ENCODE results near the gene CDK19. TPM values are rescaled to one million over a fixed set of nuclear protein-coding genes. Genes with fewer than 3 reads are reported as not detected.

CDK19 gene
- total and polyA plus RNA-seq, 2 of the 13 experiments (the other 11 are each of a cell fraction or from before 2014, with no cell fraction given), result 13.4 to 27.0 TPM

DNA sequence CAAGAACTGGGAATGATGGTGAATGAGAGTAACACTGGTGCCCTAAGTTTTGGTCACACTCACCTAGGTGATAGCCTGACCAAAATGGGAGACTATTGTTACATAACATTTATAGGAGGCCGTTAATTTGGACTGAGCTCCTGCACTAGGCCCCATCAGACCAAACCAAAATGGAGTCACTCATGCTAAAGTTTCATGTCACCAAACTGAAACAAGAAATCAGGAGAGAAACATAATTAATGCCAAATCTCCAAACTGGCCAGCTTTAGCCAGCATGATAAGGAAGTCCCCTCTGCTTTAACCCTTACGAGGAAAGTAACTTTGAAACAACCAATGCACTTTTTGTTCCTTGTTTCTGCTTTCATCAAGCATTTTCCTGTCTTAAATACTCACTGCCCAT lies 227.9 kb downstream of the CDK19 start:
- H3K4me2 ChIP-seq (ENCODE audit: low read depth, low read length), result no peak overlapping the region
- intact Hi-C loops (cut with micrococcal nuclease; ENCODE audit: unreplicated experiment), result no loop called here
- in situ Hi-C loops (cut with HindIII; ENCODE audit: extremely low pct_ligation_motif_present, low pct_unique_long_range_greater_than_20kb), result no loop called here
- WGBS (ENCODE audit: low lambda C conversion rate), result 75% methylated on average over 2 of the region's 2 CpGs
- no peaks in the 10 kb centered on the region for H3K79me2 ChIP-seq (ENCODE audit: insufficient read depth, low read length)
- H2AFZ ChIP-seq (ENCODE audit: low read length), result no peak overlapping the region
- no TSS peak for BruUV-seq (replicated peaks)
- ATAC-seq (no peak), DNase-seq (ENCODE audit: low spot score) (no peak), FAIRE-seq (no peak)
- CTCF ChIA-PET (ENCODE audit: low intra/inter-chr PET ratio, low total read pairs), result no interaction called here
- no peaks in the 10 kb centered on the region for H3K27me3 ChIP-seq (ENCODE audit: control insufficient read depth in 1 of 2, insufficient read depth in 2 of 2, low read length in 2 of 2)
- POLR2A ChIA-PET, result no interaction called here
- no peak overlapping the region for H3K4me3 ChIP-seq (replicated peaks in 1 of 3; ENCODE audit: insufficient read depth in 1 of 3, low read depth in 2 of 3, low read length in 3 of 3)
- H3K36me3 ChIP-seq (replicated peaks in 1 of 2; ENCODE audit: control insufficient read depth in 1 of 2, insufficient read depth in 2 of 2, low read length in 2 of 2), result no peaks in the 10 kb centered on the region
- no peak overlapping the region for H3K9ac ChIP-seq (ENCODE audit: insufficient read depth, low read depth, low read length)
- no peak overlapping the region for H3K27ac ChIP-seq (ENCODE audit: extremely low read length, insufficient read depth, low read length)
- H4K20me1 ChIP-seq (ENCODE audit: insufficient read depth, low read length), result no peaks in the 10 kb centered on the region
- H3K4me1 ChIP-seq (ENCODE audit: insufficient read depth, low read length), result peaks cover 23% of the 10 kb centered on the region
- TF ChIP-seq, protein P1, sequence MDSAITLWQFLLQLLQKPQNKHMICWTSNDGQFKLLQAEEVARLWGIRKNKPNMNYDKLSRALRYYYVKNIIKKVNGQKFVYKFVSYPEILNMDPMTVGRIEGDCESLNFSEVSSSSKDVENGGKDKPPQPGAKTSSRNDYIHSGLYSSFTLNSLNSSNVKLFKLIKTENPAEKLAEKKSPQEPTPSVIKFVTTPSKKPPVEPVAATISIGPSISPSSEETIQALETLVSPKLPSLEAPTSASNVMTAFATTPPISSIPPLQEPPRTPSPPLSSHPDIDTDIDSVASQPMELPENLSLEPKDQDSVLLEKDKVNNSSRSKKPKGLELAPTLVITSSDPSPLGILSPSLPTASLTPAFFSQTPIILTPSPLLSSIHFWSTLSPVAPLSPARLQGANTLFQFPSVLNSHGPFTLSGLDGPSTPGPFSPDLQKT (CRISPR knock-in tag; IDR thresholded peaks at IDR 0.05; ENCODE audit: borderline replicate concordance), result no peak
- TF ChIP-seq U2AF1 (optimal IDR thresholded peaks at IDR 0.05; ENCODE audit: low read depth, low read length) (no peak), PAX8 (CRISPR knock-in tag; IDR thresholded peaks at IDR 0.05; ENCODE audit: borderline replicate concordance) (no peak), ZNF589 (CRISPR knock-in tag; conservative IDR thresholded peaks at IDR 0.05) (no peak), ZNF160 (CRISPR knock-in tag; IDR thresholded peaks at IDR 0.05) (no peak), ZBTB49 (CRISPR knock-in tag; IDR thresholded peaks at IDR 0.05; ENCODE audit: borderline replicate concordance) (no peak), ZNF839 (CRISPR knock-in tag; IDR thresholded peaks at IDR 0.05; ENCODE audit: borderline replicate concordance) (no peak), PTBP1 (IDR thresholded peaks at IDR 0.05; ENCODE audit: low read depth, low read length, poor library complexity, severe bottlenecking) (no peak), DMAP1 (CRISPR knock-in tag; IDR thresholded peaks at IDR 0.05) (no peak), SKI (IDR thresholded peaks at IDR 0.05; ENCODE audit: partially characterized antibody) (no peak), SMARCC2 (IDR thresholded peaks at IDR 0.05) (no peak), ZNF816 (CRISPR knock-in tag; IDR thresholded peaks at IDR 0.05; ENCODE audit: borderline replicate concordance) (no peak), SOX5 (CRISPR knock-in tag; IDR thresholded peaks at IDR 0.05; ENCODE audit: borderline replicate concordance) (no peak), KDM1A (CRISPR knock-in tag; IDR thresholded peaks at IDR 0.05) (no peak), SATB2 (CRISPR knock-in tag; IDR thresholded peaks at IDR 0.05) (no peak)
- H3K9me3 ChIP-seq (ENCODE audit: low read length), result no peaks in the 10 kb centered on the region

Measured in HepG2 (cell line).